SW480 (cell line): ENCODE data around the gene SKAP2.

Experiments
- DNase-seq: peaks from one replicate; pipeline ENCODE4 v3.0.0-alpha.2; 2016; ENCODE audit warnings: low spot score

Gene SKAP2

DNA sequence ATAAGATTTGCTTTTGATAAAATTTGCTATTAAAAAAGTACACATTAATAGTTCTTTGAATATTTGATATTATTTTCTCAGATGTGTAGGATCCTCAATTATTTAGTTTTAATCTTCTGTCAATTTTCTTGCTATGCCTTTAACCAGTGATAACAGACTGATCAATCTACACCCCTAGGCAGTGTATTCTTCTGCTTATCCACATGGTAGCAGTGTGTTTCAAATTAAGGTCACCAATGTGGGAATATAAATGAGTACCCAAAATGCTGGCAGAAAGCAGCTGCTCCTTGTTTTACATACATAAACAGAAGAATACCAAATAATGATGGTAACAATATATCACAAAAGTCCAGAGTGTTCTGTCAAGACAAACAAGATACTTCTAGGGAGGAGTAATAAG lies 87.0 kb downstream of the SKAP2 start:
- peak; percentile 19 for DNase-seq

GRCh38 chr7:26760501-26760900 lies 103.9 kb downstream of the SKAP2 start:
- no peak for DNase-seq

GRCh38 chr7:26759108-26759507 lies 105.3 kb downstream of the SKAP2 start:
- DNase-seq = no peak

DNA sequence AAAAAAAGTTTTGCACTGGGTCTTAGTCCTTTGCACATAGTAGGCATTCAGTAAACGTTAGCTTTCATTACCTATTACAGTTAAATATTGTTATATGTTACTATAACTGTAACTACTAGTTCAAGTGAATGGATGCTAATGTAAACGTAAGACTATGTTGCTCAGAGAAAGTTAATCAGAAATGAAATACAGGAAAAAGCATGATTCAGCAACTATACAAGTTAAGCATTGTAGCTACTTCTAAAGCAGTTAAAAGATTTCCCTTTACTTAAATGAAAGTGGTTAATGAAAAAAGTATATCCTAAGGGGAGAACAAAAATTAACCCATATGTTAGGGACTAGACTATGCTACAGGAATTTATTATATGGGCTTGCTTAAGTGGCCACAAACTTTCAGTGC lies 121.2 kb downstream of the SKAP2 start:
- no peak for DNase-seq

- DNase-seq = no peak
Measured at GRCh38 chr7:26735976-26736600, 128.3 kb downstream of the SKAP2 start.

DNA sequence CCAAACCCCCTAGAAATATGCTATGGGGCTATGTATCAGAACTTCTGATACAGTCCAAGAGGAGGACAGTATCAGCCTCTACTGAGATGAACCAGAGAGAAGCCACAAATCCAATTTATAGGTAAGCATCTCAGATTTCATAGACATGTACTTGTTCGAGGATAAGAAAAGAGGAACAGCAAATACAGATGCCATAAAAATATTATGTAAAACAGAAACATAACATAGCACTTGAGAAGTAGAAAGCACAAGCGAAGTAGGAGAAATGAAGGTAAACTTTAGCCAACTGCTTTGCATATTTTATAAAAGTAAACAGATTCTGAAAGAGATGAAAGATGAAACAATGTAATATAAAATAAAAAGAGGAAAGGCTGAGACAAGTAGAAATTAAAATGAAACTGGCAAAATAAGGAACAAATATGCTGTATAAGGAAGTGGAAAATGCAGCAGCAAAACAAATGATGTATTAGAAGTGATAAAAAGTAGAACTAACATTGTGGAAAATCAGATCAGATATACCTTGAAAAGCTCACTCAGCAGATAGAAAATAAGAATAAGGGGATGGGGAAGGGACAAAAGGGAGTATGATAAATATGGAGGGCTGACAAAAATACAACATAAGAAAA lies 135.1 kb downstream of the SKAP2 start:
- no peak for DNase-seq

DNA sequence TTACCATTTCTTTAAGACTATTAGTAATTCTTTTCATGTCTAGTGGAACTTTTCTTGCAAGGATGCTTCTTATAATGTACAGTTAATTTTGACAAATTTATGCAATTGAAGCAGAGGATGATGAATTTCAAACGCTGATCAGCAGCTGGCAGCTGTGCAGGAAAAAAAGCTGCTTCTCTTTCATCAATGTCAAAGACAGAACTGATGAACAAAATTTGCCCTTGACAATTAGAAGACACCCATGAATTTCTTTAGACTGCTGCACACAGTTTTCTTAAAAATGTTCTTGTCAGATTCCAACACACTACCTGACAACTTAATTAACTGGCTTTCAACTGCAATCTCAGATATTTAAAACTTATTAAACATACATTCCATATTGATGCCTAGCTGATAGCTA lies 138.3 kb downstream of the SKAP2 start:
- DNase-seq = no peak

GRCh38 chr7:26724795-26725194 lies 139.6 kb downstream of the SKAP2 start:
- no peak for DNase-seq

DNA sequence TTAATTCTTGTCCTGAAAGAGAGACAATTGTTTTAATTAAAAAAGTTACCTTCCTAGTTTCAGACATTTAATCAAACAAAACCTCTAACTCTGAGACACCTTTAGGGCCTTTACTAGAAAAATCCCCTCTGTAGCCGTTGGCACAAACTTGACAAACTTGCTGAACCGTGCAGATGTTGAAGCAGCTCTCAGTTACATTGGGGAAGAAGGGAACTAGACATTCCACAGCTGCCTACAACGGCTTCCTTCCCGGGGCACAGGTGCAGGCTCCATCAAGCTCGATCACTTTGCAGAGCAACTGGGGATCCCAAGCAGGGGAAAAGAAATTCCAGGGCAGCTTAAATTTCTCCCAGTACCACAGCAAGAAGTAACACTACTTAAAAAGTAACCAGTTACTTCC lies 141.3 kb downstream of the SKAP2 start:
- DNase-seq = no peak

GRCh38 chr7:26721450-26721849 lies 142.9 kb downstream of the SKAP2 start:
- no peak for DNase-seq

DNA sequence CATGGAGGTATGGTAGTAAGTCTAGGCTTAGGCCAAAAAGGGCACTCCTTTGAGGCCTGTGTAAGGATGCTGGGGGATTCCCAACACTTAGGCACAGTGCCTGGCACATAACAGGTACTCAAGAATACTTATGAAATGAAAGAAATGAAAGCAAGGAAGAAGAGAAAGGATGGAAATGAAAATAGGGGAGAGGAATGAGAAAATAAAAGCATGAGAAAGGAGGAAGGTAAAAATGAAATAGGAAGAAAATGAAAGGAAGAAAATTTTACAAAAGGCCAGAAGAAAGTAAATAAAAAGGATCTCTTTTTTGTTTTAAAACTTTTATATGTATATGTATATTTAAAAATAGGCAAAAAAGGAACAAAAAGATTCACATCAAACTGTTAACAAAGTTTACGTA lies 146.3 kb downstream of the SKAP2 start:
- DNase-seq = no peak

- no peak for DNase-seq
Measured at GRCh38 chr7:26714438-26714837, 150.0 kb downstream of the SKAP2 start.

GRCh38 chr7:26714006-26714405 lies 150.4 kb downstream of the SKAP2 start:
- no peak for DNase-seq

- DNase-seq = no peak
Measured at GRCh38 chr7:26709210-26709990, 155.0 kb downstream of the SKAP2 start.

GRCh38 chr7:26705567-26705966 lies 158.8 kb downstream of the SKAP2 start:
- DNase-seq = no peak

- no peak for DNase-seq
Measured at GRCh38 chr7:26704786-26705185, 159.6 kb downstream of the SKAP2 start.

- DNase-seq = no peak
Measured at GRCh38 chr7:26704036-26704435, 160.4 kb downstream of the SKAP2 start.

DNA sequence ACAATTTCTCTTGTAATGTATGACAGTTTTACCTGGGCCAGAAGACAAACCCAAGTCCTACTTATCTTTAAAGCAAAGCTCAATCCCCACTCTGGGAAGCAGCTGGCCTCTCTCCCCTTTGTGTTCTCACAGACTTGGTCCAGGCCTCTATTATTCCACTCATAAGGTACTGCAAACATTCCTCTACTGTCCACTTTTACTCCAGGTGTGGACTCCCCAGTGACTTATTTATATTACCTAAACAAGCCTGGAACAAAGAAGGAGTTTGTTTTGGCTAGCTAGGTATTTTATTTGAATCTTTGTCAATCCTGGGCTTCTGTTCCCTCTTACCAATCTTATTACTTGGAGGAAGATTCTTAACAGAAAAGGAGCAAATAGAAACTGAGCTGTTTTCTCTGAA lies 163.5 kb downstream of the SKAP2 start:
- no peak for DNase-seq

DNA sequence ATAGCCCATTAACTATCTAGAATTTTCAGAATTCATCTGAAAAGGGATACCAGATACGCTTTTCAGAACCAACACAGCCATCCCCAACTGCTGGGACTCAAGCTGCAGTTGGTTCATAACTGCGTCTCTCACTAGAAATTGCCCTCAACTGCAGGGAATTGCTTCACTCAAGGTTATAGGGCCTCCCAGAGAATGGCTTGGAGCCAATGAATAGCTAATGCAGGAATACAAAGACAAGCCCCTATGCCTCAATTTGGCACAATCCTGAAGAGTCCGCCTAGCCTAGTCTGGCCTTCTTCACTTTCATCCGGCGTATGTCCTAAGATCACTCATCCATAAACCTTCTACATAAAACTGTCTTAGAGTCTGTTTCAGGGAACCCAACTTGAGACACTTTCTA lies 164.0 kb downstream of the SKAP2 start:
- DNase-seq = no peak

GRCh38 chr7:26699766-26700165 lies 164.6 kb downstream of the SKAP2 start:
- no peak for DNase-seq

GRCh38 chr7:26698806-26699205 lies 165.6 kb downstream of the SKAP2 start:
- DNase-seq = no peak

DNA sequence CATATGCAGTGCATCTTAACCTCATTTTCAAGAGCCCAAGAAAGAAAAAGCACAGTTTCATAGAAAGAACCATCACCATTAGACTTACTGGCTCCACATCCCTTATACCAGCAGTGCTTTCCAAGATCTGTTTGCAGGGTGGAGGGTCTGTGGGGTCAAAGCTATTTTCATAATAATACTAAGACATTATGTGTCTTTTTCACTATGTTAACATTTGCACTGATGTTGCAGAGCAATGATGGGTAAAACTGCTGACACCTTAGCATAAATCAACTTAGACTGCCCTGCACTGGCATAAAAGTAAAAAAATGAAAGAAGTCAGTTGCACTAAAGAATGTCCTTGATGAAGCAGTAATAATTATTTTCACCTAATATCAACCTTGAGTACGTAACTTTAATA lies 166.2 kb downstream of the SKAP2 start:
- no peak for DNase-seq

- no peak for DNase-seq
Measured at GRCh38 chr7:26696978-26697377, 167.4 kb downstream of the SKAP2 start.
